Retinal pigment epithelial cell (primary cell): Measurements from ENCODE around the gene WDR7.

ENCODE experiments used
- DNase-seq: peaks from one replicate; pipeline ENCODE4 v3.0.0-alpha.2; 2010; ENCODE audit warnings: low read depth
- H3K4me3 ChIP-seq: 2 replicates; pipeline ENCODE4 v1.5.1; 2011; ENCODE audit warnings: mild to moderate bottlenecking, low read length, control low read depth, moderate library complexity
- CTCF ChIP-seq: conservative IDR thresholded peaks from 2 replicates; pipeline ENCODE4 v1.5.1; 2011; ENCODE audit warnings: low read depth, low read length, control low read depth, inconsistent platforms

The WDR7 gene

GRCh38 chr18:57014772-57015413 lies 363.7 kb downstream of the WDR7 start:
- H3K4me3 ChIP-seq: no peak overlapping the region
- no peak for DNase-seq
- TF ChIP-seq CTCF: no peak

- no peak overlapping the region for H3K4me3 ChIP-seq
- DNase-seq: no peak
- TF ChIP-seq CTCF: no peak
Measured at GRCh38 chr18:57015451-57015850, 364.3 kb downstream of the WDR7 start.

GRCh38 chr18:57018845-57019244 lies 367.7 kb downstream of the WDR7 start:
- no peak for TF ChIP-seq CTCF

GRCh38 chr18:57022716-57023115 lies 371.6 kb downstream of the WDR7 start:
- no peak overlapping the region for H3K4me3 ChIP-seq
- TF ChIP-seq CTCF: no peak
- DNase-seq: no peak

More at GRCh38 chr18:57018845-57019244, 367.7 kb downstream of the WDR7 start:
- no peak overlapping the region for H3K4me3 ChIP-seq
- no peak for DNase-seq

- H3K4me3 ChIP-seq: no peak overlapping the region
- DNase-seq: no peak
- no peak for TF ChIP-seq CTCF
Measured at GRCh38 chr18:57023275-57023882, 372.2 kb downstream of the WDR7 start.

- no peak for TF ChIP-seq CTCF
- no peak overlapping the region for H3K4me3 ChIP-seq
- DNase-seq: no peak
Measured at GRCh38 chr18:57025540-57025939, 374.4 kb downstream of the WDR7 start.

- no peak for DNase-seq
- no peak overlapping the region for H3K4me3 ChIP-seq
- no peak for TF ChIP-seq CTCF
Measured at GRCh38 chr18:57026316-57026715, 375.2 kb downstream of the WDR7 start.
